Breast epithelium (tissue), 3 donors: ENCODE results near the gene TOX2.

Experiments used
- CTCF ChIP-seq, 3 donors: fragments of 450-650 bp; IDR thresholded peaks; one replicate each; pipeline ENCODE4 v1.5.1; 2016 to 2017; ENCODE audit warnings: antibody characterized with exemption in 3 of 3, mild to moderate bottlenecking in 3 of 3, moderate library complexity in 3 of 3
- POLR2A ChIP-seq: fragments of 450-650 bp; IDR thresholded peaks from one replicate; pipeline ENCODE4 v1.6.1; 2016; ENCODE audit warnings: antibody characterized with exemption, mild to moderate bottlenecking, moderate library complexity
- POLR2AphosphoS5 ChIP-seq, 3 donors: sonication (generic); formaldehyde crosslinking; IDR thresholded peaks; one replicate each; pipeline ENCODE4 v1.6.1; 2017; ENCODE audit warnings: antibody characterized with exemption in 3 of 3

DNA sequence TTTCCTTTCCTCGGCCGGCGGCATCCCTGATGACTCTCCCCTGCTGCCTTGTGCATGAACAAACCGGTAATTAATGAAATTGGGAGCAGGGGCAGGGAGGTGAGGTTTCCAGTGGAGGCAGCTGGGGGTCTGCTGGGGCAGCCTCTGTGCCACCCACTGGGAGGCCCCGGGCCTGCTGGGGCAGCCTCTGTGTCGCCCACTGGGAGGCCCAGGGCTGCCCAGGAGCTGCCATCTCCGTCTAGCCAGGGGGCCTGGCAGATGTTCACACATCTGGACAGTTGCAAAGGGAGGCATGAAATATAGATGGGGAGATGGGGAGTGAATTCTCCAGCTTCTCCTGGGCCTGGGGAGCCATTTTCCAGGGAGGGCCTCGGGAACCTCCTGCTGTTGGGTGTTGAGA, 33.8 kb downstream of the TOX2 start:
- no peak for TF ChIP-seq CTCF (IDR thresholded peaks at IDR 0.05)
- TF ChIP-seq POLR2A = no peak
- no peak for TF ChIP-seq POLR2AphosphoS5 (IDR thresholded peaks at IDR 0.05)
